BE2C (cell line): Measurements from ENCODE around the gene LAMP1.
A peak's percentile ranks its signal among the peaks of the same experiment; 100 is the strongest.
"Not testable (repeated sequence)": the region's sequence is repeated elsewhere in the genome, so short reads cannot be mapped to it uniquely, and the experiment has no call there.

Experiments used
- DNase-seq: peaks from one replicate; pipeline ENCODE4 v3.0.0-alpha.2; 2020
- H3K27me3 ChIP-seq: fragments of 250-450 bp; sonication (Bioruptor Pico); 2 replicates; pipeline ENCODE4 v1.5.1; 2020; ENCODE audit warnings: mild to moderate bottlenecking
- H3K36me3 ChIP-seq: fragments of 250-450 bp; sonication (Bioruptor Pico); 2 replicates; pipeline ENCODE4 v1.5.1; 2020; ENCODE audit warnings: mild to moderate bottlenecking
- H3K4me1 ChIP-seq: fragments of 250-450 bp; sonication (Bioruptor Pico); 2 replicates; pipeline ENCODE4 v1.5.1; 2020
- H3K4me3 ChIP-seq: 2 replicates; pipeline ENCODE4 v1.5.1; 2011; ENCODE audit warnings: low read depth, low read length
- H3K9me3 ChIP-seq: fragments of 250-450 bp; sonication (Bioruptor Pico); 2 replicates; pipeline ENCODE4 v1.5.1; 2020
- TF ChIP-seq, protein P1 (sequence below): IDR thresholded peaks from 2 replicates; pipeline ENCODE4 v1.5.1; 2012; ENCODE audit warnings: mild to moderate bottlenecking, low read depth, low read length

Gene LAMP1

DNA sequence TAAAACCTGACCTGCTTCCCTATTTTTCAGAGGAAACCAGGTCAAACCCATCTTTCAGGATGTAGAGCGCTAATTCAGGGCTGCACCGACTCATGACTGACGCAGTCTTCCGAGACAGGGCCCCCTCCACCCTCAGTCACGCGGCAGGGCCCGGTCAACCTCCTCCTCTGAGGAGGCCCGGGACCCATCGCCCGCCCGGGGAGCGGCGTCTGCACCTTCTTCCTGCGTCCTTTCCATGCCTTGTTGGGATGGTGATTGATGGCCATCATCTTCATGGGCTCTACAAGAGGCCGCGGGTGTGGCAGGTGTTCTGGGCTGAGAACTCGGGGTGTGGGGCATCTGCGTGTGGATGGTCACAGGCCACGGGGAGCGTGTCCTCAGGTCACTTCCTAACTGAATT is 40.9 kb downstream of the LAMP1 start:
- no peaks in the 10 kb centered on the region for H3K9me3 ChIP-seq
- H3K36me3 ChIP-seq: no peaks in the 10 kb centered on the region
- H3K4me3 ChIP-seq: no peak overlapping the region
- H3K4me1 ChIP-seq: no peaks in the 10 kb centered on the region
- TF ChIP-seq, protein P1, sequence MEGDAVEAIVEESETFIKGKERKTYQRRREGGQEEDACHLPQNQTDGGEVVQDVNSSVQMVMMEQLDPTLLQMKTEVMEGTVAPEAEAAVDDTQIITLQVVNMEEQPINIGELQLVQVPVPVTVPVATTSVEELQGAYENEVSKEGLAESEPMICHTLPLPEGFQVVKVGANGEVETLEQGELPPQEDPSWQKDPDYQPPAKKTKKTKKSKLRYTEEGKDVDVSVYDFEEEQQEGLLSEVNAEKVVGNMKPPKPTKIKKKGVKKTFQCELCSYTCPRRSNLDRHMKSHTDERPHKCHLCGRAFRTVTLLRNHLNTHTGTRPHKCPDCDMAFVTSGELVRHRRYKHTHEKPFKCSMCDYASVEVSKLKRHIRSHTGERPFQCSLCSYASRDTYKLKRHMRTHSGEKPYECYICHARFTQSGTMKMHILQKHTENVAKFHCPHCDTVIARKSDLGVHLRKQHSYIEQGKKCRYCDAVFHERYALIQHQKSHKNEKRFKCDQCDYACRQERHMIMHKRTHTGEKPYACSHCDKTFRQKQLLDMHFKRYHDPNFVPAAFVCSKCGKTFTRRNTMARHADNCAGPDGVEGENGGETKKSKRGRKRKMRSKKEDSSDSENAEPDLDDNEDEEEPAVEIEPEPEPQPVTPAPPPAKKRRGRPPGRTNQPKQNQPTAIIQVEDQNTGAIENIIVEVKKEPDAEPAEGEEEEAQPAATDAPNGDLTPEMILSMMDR: no peak
- H3K27me3 ChIP-seq: peaks cover 9% of the 10 kb centered on the region
- DNase-seq: no peak

- TF ChIP-seq, protein P1: no peak
- DNase-seq: no peak
- Histone ChIP-seq H3K4me3 (no peak overlapping the region), H3K27me3 (peaks cover 9% of the 10 kb centered on the region), H3K4me1 (no peaks in the 10 kb centered on the region), H3K36me3 (no peaks in the 10 kb centered on the region), H3K9me3 (no peaks in the 10 kb centered on the region)
Observed at GRCh38 chr13:113338451-113338850, 41.4 kb downstream of the LAMP1 start.

DNA sequence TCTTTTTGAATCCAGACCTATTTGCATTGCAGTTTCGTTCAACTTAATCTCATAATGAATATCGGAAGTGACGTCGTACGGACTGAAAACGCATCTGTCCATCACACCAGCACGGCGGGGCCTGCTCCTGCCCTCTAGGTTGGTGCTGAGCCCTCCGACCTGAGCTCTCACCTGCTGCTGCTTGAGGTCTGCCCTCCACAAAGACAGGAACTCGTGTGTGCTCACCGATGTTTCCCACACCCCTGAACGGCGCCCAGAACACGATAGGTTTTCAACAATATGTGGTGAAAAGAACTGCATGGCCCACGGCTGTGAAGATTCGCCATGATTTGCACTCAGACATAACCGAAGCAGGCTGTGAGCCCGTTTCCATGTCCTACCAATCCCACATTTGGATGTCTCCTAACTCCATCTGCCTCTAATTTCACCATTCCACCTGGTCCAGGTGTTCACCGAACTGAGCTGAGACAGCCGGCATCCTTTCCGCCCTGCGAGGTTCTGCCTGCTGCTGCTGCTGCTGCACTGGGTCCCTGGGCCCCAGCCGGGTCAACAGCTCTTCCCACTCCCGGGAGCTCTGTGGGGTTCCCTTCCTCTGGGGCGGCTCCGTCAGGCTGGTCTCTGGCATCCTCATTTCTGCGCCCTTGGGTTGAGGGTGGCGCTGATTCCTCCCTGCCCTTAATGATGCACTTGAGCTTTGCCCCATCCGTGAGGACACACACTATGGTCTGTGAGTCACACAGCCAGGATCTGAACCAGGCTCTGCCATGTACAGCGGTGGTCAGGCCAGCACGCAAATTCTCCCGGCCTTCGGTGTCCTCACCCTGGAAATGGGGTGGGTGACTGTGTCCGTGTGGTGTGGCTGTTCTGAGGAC is 46.0 kb downstream of the LAMP1 start:
- Histone ChIP-seq H3K4me3 (no peak overlapping the region), H3K4me1 (no peaks in the 10 kb centered on the region), H3K36me3 (no peaks in the 10 kb centered on the region), H3K9me3 (no peaks in the 10 kb centered on the region), H3K27me3 (peaks cover 9% of the 10 kb centered on the region)
- TF ChIP-seq, protein P1: no peak
- no peak for DNase-seq

DNA sequence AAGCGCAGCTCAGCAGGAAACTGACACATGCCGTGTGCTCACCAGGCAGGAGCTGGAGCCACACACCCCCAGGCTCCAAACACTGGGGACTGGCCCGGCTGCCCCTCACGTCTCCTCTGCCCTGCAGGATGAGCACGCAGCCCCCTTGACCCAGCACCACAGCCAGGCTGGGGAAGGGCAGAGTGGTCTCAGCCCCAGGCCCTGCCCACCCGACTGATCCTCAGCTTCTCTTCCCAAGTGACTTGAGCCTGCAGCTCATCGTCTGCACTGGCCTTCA is 46.6 kb downstream of the LAMP1 start:
- H3K36me3 ChIP-seq: no peaks in the 10 kb centered on the region
- H3K4me3 ChIP-seq: no peak overlapping the region
- no peaks in the 10 kb centered on the region for H3K4me1 ChIP-seq
- DNase-seq: no peak
- H3K9me3 ChIP-seq: no peaks in the 10 kb centered on the region
- TF ChIP-seq, protein P1: no peak
- H3K27me3 ChIP-seq: peaks cover 9% of the 10 kb centered on the region

- no peaks in the 10 kb centered on the region for H3K36me3 ChIP-seq
- no peak for DNase-seq
- H3K4me1 ChIP-seq: no peaks in the 10 kb centered on the region
- TF ChIP-seq, protein P1: no peak
- peaks cover 16% of the 10 kb centered on the region for H3K27me3 ChIP-seq
- no peaks in the 10 kb centered on the region for H3K9me3 ChIP-seq
- peak overlapping the region; percentile 43 for H3K4me3 ChIP-seq
Observed at GRCh38 chr13:113345486-113345885, 48.4 kb downstream of the LAMP1 start.

- DNase-seq, H3K4me1 ChIP-seq, H3K4me3 ChIP-seq, H3K36me3 ChIP-seq, H3K9me3 ChIP-seq: not testable (repeated sequence)
- H3K27me3 ChIP-seq: peaks cover 20% of the 10 kb centered on the region
Observed at GRCh38 chr13:113347736-113348225, 50.7 kb downstream of the LAMP1 start.
